Heart left ventricle (tissue), 13 donors: ENCODE results near the gene DDX59.

Source experiments
- POLR2A ChIP-seq, 2 donors: fragments of 450-650 bp; IDR thresholded peaks; one replicate each; pipeline ENCODE4 v1.6.1; 2017; ENCODE audit warnings: antibody characterized with exemption in 2 of 2, mild to moderate bottlenecking in 2 of 2, moderate library complexity in 2 of 2
- TF ChIP-seq, protein P1 (sequence below), 12 donors: fragments of 200-600 bp; sonication (generic) in 4 of 12; IDR thresholded peaks; one replicate each; pipeline versions ENCODE4 v1.5.0 to v1.8.0; 2018 to 2022; ENCODE audit warnings: antibody characterized with exemption in 12 of 12, mild to moderate bottlenecking in 5 of 12
- donor health status: ischemic (EF 13 %, LVEDD 7.1; RV severe dilation, severe dysfunction).
- donor health status: DM: no; HTN: yes; CAD: no.
- donor health status: DM: no; HTN: no; CAD: no.
- donor health status: ischemic (EF 25% LVEDD 6.9; RV normal size, moderate dysfunction).
- donor health status: ischemic (EF 25% LVEDD 5.7; RV mildly dilated, moderate dysfunction).
- donor health status: ischemic (EF 35%, LVEDD 5.7; RV mildly dilated, moderate dysfunction).
- donor health status: nonischemic (EF 11% LVEDD 7.7; RV severe dilation, severe dysfunction).
- donor health status: DM: yes; HTN: yes; CAD: no.
- donor health status: PGD.
- donor health status: ischemic (EF 29% LVEDD 5.4; RV normal size, mild dysfunction).
- donor health status: nonischemic (EF 23%, LVEDD 6.1; RV moderate dilation, normal function).

- TF ChIP-seq POLR2A (IDR thresholded peaks at IDR 0.05), result no peak
- TF ChIP-seq, protein P1, sequence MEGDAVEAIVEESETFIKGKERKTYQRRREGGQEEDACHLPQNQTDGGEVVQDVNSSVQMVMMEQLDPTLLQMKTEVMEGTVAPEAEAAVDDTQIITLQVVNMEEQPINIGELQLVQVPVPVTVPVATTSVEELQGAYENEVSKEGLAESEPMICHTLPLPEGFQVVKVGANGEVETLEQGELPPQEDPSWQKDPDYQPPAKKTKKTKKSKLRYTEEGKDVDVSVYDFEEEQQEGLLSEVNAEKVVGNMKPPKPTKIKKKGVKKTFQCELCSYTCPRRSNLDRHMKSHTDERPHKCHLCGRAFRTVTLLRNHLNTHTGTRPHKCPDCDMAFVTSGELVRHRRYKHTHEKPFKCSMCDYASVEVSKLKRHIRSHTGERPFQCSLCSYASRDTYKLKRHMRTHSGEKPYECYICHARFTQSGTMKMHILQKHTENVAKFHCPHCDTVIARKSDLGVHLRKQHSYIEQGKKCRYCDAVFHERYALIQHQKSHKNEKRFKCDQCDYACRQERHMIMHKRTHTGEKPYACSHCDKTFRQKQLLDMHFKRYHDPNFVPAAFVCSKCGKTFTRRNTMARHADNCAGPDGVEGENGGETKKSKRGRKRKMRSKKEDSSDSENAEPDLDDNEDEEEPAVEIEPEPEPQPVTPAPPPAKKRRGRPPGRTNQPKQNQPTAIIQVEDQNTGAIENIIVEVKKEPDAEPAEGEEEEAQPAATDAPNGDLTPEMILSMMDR (IDR thresholded peaks at IDR 0.05), result no peak
Observed at GRCh38 chr1:200658037-200658818, 11.5 kb downstream of the DDX59 start.
